Measurements from ENCODE around the gene GOLT1B. TPM values are rescaled to one million over a fixed set of nuclear protein-coding genes. Genes with fewer than 3 reads are reported as not detected.

GOLT1B gene
- total and polyA plus RNA-seq, 8 donors, result 10.5 to 25.5 (median 16.5) TPM

DNA sequence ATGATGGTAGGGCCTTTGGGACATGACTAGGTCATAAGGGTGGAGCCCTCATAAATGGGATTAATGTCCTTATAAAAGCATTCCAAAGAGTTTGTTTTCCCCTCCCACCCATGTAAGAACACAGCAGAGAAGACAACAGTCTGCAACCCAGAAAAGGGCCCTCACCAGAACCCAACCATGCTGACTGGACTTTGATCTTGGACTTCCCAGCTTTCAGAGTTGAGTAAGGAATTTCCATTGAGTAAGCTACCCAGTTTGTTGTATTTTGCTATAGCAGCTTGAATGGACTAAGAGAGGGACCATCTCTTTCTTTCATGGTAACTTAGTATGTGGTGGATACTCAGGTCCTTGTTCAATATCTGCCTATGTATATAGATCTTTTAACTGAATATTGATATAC is 21.6 kb downstream of the GOLT1B start:
- TF ChIP-seq, protein P1, sequence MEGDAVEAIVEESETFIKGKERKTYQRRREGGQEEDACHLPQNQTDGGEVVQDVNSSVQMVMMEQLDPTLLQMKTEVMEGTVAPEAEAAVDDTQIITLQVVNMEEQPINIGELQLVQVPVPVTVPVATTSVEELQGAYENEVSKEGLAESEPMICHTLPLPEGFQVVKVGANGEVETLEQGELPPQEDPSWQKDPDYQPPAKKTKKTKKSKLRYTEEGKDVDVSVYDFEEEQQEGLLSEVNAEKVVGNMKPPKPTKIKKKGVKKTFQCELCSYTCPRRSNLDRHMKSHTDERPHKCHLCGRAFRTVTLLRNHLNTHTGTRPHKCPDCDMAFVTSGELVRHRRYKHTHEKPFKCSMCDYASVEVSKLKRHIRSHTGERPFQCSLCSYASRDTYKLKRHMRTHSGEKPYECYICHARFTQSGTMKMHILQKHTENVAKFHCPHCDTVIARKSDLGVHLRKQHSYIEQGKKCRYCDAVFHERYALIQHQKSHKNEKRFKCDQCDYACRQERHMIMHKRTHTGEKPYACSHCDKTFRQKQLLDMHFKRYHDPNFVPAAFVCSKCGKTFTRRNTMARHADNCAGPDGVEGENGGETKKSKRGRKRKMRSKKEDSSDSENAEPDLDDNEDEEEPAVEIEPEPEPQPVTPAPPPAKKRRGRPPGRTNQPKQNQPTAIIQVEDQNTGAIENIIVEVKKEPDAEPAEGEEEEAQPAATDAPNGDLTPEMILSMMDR (IDR thresholded peaks at IDR 0.05), result no peak
- ATAC-seq, result no peak

DNA sequence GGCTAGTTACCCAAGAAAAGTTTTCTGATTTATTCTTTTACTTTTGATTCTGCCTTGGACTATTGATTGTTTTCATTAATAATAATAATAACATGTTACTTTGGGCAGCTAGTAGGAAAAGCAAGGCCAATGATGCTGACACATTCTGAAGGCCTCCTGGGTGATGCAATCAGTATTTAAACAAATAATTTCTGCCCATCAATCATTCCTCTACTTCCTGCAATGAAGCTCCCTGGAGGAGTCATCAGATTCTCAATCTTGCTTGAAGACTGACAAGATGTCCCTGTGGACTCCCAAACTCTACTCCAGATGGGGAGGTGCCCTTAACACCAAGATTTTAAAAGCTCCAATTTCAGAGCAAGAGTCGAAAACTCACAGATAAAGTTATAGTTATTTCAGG is 24.5 kb downstream of the GOLT1B start, which contains the start of gene SPX:
SPX (plus strand) TSS at position 244 of the 400 bp plus-strand sequence. CDS start 177 bp downstream, outside the sequence.
- H3K27me3 ChIP-seq, result no peaks in the 10 kb centered on the region
- intact Hi-C loops (cut with DNase I), result no loop called here
- FAIRE-seq (no peak), ATAC-seq (peak in 3 of 4 donors; percentile 13 to 31 (median 29)), DNase-seq (peak in 1 of 6 donors; percentile 19)
- H3K27ac ChIP-seq, result peak within 1 kb of the TSS; percentile 64 to 93 (median 86)
- no peaks in the 10 kb centered on the region for H3K9me3 ChIP-seq
- WGBS, 2 donors, result 70 to 79% methylated on average over 1 of the region's 1 CpG
- H3K36me3 ChIP-seq, result no peaks in the 10 kb centered on the region
- peaks cover 0 to 19% (median 15%) of the 10 kb centered on the region in 3 donors for H3K4me1 ChIP-seq
- TF ChIP-seq, protein P1 (IDR thresholded peaks at IDR 0.05), result no peak
- peak within 1 kb of the TSS; percentile 51 to 82 (median 62) for H3K4me3 ChIP-seq

More for the DNA sequence above, 21.6 kb downstream of the GOLT1B start:
- DNase-seq (no peak), FAIRE-seq (no peak)
- no peaks in the 10 kb centered on the region for H3K9me3 ChIP-seq
- no peak overlapping the region for H3K27ac ChIP-seq
- H3K4me1 ChIP-seq, result peaks cover 0 to 15% (median 13%) of the 10 kb centered on the region in 3 donors
- no peaks in the 10 kb centered on the region for H3K36me3 ChIP-seq
- no peaks in the 10 kb centered on the region for H3K27me3 ChIP-seq
- H3K4me3 ChIP-seq, result no peak overlapping the region
- intact Hi-C loops (cut with DNase I), result no loop called here

DNA sequence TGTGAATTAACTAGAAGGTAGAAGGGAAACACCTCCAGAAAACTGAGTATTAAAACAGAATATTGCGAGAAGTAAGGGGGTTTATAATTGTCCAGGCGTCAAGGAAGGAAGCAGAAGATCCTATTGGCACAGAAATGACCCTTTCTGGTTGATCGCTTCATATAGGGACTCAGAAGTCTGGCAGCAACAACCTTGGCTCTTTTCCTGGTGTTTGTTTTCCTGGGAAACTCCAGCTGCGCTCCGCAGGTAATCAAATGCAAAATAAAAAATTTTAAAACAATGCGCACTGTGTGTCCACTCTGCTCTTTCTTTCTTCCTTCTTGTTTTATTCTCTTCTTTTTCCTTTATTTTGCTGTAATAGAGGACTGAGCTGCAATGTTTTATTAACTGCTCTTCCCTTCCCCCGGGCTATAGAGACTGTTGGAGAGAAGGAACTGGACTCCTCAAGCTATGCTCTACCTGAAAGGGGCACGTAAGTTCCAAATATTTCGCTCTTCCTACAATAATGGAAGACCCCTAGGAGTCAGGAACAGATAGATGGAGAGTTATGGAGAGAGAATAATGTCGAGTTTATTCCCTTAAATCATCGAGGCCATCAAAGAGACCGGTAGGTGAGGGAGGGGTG is 25.2 kb downstream of the GOLT1B start:
- ATAC-seq, result peak; percentile 38 to 70 (median 58)
- H3K9me3 ChIP-seq, result no peaks in the 10 kb centered on the region
- TF ChIP-seq, protein P1 (IDR thresholded peaks at IDR 0.05), result no peak
- peak in 4 of 6 donors; percentile 38 to 52 (median 48) for DNase-seq
- H3K36me3 ChIP-seq, result no peaks in the 10 kb centered on the region
- no peak for FAIRE-seq
- H3K4me3 ChIP-seq, result peak overlapping the region; percentile 51 to 82 (median 62)
- intact Hi-C loops (cut with DNase I), result no loop called here
- H3K27ac ChIP-seq, result peak overlapping the region; percentile 64 to 93 (median 86)
- H3K4me1 ChIP-seq, result peaks cover 0 to 14% (median 11%) of the 10 kb centered on the region in 3 donors
- 7 to 10% methylated on average over 12 of the region's 12 CpGs for WGBS, 2 donors
- H3K27me3 ChIP-seq, result no peaks in the 10 kb centered on the region

DNA sequence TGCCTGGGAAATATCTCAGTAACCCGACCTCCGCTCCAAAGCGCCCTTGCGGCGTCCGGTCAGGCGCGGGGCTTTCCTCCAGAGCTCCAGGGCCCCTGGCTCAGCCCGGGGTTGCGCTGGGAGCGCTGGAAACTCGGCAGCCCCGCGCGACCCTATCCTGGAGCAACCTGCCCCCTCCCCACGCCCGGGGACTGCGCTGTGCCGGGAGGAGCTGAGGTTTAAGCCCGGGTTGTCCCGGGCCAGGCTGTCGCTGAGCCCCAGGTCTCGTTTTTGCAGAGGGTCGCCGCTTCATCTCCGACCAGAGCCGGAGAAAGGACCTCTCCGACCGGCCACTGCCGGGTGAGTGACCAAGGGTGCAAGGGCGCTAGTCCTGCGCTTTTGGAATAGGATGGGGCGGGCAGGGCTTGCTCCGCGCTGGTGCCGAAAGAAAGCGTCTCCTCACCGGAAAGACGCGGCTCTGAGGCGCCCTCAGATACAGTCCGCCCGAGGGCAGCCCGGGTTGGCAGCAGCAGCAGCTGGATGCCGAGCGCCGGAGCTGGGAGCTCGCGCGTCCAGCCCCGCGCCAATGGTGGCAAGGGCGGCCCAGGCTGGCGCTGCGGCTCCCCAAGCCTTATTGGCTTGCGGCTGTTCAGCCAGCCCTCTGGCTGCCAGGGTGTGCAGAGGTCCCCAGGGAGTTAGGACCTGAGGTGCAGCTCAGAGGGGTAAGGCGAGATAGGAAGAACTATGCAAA is 26.0 kb downstream of the GOLT1B start:
- peaks cover 0 to 11% (median 8%) of the 10 kb centered on the region in 3 donors for H3K4me1 ChIP-seq
- FAIRE-seq (no peak), ATAC-seq (peak; percentile 78 to 86 (median 82)), DNase-seq (peak; percentile 60 to 85 (median 72))
- peak overlapping the region; percentile 51 to 82 (median 62) for H3K4me3 ChIP-seq
- H3K27me3 ChIP-seq, result no peaks in the 10 kb centered on the region
- intact Hi-C loops (cut with DNase I), result no loop called here
- no peaks in the 10 kb centered on the region for H3K36me3 ChIP-seq
- H3K27ac ChIP-seq, result peak overlapping the region; percentile 64 to 93 (median 86)
- TF ChIP-seq, protein P1 (IDR thresholded peaks at IDR 0.05), result no peak
- no peaks in the 10 kb centered on the region for H3K9me3 ChIP-seq
- 1% methylated on average over 45 to 57 of the region's 57 CpGs for WGBS, 2 donors

Measured in pancreas (tissue), 10 donors.